ENCODE measurements around the gene NDUFS7.

NDUFS7 gene

DNA sequence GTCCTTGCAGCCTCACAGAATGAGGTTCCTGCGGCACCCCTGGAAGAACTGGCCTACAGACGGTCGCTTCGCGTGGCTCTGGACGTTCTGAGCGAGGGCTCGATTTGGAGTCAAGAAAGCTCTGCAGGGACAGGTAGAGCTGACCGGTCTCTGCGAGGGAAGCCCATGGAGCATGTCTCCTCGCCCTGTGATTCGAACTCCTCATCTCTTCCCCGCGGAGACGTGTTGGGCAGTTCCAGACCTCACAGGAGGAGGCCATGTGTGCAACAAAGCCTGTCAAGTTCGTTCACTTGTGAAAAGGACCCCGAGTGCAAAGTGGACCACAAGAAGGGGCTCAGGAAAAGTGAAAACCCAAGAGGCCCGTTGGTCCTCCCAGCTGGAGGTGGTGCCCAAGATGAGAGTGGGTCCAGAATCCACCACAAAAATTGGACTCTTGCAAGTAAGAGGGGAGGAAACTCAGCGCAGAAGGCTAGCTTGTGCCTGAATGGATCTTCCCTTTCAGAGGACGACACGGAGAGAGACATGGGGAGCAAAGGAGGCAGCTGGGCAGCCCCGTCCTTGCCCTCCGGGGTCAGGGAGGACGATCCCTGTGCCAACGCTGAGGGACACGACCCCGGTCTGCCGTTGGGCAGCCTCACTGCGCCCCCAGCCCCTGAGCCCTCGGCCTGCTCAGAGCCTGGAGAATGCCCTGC, 23.4 kb upstream of the NDUFS7 start:
- TF ChIP-seq, protein P1, sequence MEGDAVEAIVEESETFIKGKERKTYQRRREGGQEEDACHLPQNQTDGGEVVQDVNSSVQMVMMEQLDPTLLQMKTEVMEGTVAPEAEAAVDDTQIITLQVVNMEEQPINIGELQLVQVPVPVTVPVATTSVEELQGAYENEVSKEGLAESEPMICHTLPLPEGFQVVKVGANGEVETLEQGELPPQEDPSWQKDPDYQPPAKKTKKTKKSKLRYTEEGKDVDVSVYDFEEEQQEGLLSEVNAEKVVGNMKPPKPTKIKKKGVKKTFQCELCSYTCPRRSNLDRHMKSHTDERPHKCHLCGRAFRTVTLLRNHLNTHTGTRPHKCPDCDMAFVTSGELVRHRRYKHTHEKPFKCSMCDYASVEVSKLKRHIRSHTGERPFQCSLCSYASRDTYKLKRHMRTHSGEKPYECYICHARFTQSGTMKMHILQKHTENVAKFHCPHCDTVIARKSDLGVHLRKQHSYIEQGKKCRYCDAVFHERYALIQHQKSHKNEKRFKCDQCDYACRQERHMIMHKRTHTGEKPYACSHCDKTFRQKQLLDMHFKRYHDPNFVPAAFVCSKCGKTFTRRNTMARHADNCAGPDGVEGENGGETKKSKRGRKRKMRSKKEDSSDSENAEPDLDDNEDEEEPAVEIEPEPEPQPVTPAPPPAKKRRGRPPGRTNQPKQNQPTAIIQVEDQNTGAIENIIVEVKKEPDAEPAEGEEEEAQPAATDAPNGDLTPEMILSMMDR (IDR thresholded peaks at IDR 0.05; ENCODE audit: low read depth, low read length, missing control alignments) = no peak
- DNase-seq (ENCODE audit: low read depth) = no peak
- no peak overlapping the region for H3K4me3 ChIP-seq (ENCODE audit: low read depth, low read length)

DNA sequence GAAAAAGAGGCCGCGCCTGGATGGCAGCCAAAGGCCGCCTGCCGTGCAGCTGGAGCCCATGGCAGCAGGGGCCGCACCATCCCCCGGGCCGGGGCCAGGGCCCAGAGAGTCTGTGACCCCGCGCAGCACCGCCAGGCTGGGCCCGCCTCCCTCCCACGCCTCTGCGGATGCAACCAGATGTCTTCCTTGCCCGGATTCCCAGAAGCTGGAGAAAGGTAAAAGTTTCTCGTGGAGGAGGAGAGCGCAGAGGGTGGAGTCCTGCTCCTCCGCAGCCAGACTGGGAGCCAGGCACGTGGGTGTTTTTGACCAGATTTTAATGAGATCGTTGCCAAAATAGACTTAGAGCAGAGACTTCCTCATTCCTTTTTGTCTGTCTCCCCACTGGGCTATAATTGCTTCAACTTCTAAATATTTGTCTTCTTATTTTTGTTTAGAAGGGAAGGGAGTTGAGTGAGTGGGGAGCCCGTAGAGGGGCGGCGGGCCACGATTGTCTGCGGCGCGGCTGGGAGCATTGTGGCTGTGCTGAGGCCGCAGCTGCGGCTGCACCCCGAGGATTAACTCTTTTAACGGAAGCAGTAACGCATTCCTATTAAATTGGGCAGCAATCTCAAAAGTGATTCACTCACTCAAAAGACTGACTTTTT, 22.8 kb upstream of the NDUFS7 start:
- no peak overlapping the region for H3K4me3 ChIP-seq (ENCODE audit: low read depth, low read length)
- TF ChIP-seq, protein P1 (IDR thresholded peaks at IDR 0.05; ENCODE audit: low read depth, low read length, missing control alignments) = no peak
- no peak for DNase-seq (ENCODE audit: low read depth)

DNA sequence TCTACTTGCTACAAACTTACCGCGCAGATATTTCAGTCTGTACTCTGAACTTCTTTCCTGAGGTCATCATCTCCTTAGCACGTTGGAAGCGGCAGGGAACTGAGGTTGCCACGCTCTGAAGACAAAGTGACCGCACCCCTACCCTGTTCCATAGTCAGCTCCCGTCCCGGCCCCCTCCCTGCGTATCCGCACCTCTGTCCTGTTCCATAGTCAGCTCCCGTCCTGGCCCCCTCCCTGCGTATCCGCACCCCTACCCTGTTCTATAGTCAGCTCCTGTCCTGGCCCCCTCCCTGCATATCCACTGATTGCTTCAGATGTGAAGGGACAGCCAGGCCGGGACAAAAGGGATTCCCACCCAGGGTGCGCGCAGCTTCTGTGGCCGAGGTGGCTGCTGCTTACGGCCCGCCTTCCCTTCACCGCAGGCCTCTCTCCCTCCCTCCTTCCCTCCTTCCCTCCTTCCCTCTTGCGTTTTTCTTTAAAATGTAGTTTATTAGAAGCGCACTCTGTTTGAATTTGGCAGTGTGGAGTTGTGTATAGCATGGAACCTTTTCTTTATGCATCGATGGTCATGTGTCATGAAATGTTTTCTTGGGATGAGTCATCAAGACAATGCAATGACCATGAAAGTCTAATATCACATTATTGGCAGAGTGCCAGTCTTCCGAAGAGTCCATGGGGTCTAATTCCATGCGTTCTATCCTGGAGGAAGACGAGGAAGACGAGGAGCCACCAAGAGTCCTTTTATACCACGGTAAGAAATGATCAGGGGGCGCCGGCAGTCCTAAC, 21.9 kb upstream of the NDUFS7 start:
- DNase-seq (ENCODE audit: low read depth) = no peak
- TF ChIP-seq, protein P1 (IDR thresholded peaks at IDR 0.05; ENCODE audit: low read depth, low read length, missing control alignments) = no peak
- no peak overlapping the region for H3K4me3 ChIP-seq (ENCODE audit: low read depth, low read length)

DNA sequence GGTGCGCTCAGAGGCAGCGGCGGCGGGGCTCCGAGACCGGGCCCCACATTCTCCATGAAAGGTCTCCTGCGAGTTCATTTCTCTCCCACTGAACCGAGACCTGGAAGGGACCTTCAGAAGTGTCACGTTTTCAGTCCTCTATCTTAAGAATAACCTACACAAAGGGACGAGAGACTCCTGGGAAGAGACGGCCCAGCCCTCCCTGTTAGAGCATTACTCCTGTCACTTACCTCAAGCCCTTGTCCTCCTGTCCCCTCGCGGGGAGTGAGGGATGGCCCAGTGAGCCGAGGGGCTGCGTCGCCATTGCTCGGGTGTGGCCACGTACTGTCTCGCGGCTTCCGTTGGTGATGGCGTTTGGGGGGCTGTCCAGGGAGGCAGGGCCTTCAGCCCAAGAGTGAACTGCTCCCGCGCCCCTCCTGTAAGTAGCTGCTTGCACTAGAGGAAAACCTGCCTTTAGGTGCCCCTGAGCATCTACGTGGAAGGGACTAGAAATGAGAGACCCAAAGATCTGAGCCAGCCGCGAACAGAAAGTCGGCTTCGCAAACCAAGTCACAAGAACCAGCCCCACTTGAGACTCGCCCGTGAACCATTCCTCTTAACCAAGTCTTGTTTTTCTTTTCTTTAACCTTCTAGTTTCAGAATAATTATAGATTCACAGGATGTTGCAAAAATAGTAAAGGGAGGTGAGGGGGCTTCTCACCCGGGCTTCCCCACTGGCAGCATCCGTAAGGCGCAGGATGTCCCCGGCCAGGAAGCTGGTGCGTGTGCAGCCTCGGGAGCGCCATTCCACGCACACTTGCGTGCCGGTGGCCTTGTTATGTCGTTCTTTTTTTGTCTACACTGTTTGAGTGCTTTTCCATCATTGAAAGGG, 21.1 kb upstream of the NDUFS7 start:
- TF ChIP-seq, protein P1 (IDR thresholded peaks at IDR 0.05; ENCODE audit: low read depth, low read length, missing control alignments) = no peak
- no peak for DNase-seq (ENCODE audit: low read depth)
- no peak overlapping the region for H3K4me3 ChIP-seq (ENCODE audit: low read depth, low read length)

DNA sequence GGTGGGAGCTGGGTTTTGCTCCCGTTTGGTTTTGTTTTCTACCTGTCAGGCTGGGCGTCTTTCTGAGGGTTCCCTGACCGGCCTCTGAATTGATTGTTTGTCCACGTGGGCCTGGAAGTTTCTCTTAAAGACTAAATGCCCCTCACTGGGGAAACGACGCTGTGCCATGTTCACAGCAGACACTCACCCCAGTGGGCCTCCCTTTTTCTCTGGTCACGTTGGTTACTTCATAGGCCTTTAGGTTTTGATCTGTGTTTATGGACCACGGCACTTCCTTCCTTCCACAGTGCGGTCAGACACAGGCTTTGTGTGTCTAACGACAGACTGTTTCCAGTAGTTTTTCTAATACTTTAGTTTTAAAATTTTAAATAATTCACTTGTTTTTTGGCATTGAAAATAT, 20.1 kb upstream of the NDUFS7 start:
- TF ChIP-seq, protein P1 (IDR thresholded peaks at IDR 0.05; ENCODE audit: low read depth, low read length, missing control alignments) = no peak
- no peak overlapping the region for H3K4me3 ChIP-seq (ENCODE audit: low read depth, low read length)
- DNase-seq (ENCODE audit: low read depth) = no peak

DNA sequence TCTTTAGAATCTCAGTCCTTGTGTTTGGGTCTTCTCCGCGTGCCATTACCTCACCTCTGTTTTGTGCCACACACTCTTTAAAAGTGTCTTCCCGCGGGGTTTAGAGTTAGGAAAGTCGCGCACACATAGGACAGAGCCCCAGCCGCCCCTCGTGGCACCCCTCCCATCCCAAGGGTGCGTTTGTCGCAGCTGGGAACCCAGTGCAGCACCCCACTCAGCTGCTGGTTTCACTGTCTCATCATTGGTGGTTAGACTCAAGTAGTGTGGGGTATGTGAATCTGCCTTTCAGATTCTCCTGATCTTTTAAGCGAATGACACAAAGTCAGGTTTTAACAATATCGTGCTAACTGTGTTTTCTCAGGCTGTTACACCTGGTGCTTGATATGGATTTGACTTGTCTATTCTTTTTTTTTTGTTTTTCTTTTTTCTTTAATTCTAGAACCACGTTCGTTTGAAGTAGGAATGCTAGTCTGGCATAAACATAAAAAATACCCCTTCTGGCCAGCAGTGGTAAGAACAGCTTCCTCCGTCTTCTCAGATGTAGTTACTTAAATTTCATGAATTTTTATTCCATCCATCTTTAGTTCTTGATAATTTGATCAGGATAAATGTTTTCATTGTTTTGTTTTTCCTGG, 19.5 kb upstream of the NDUFS7 start:
- no peak for DNase-seq (ENCODE audit: low read depth)
- H3K4me3 ChIP-seq (ENCODE audit: low read depth, low read length) = no peak overlapping the region

More for the DNA sequence above, 19.5 kb upstream of the NDUFS7 start:
- TF ChIP-seq, protein P1 (IDR thresholded peaks at IDR 0.05; ENCODE audit: low read depth, low read length, missing control alignments) = no peak

Data from GM12864 (cell line).